Thyroid gland (tissue), 4 donors: ENCODE results near the gene KCNG4.

Experiments
- CTCF ChIP-seq, 6 experiments: fragments of 200-600 bp in 3 of 6; fragments of 450-650 bp in 3 of 6; sonication (generic) in 3 of 6; IDR thresholded peaks; one replicate each; pipeline ENCODE4 v1.5.1; 2016 to 2019; ENCODE audit warnings: antibody characterized with exemption in 6 of 6, mild to moderate bottlenecking in 2 of 6, inconsistent platforms in 1 of 6, moderate library complexity in 1 of 6
- POLR2A ChIP-seq, 2 donors: fragments of 450-650 bp; IDR thresholded peaks; one replicate each; pipeline ENCODE4 v1.6.1; 2017; ENCODE audit warnings: antibody characterized with exemption in 2 of 2, mild to moderate bottlenecking in 2 of 2, moderate library complexity in 1 of 2

DNA sequence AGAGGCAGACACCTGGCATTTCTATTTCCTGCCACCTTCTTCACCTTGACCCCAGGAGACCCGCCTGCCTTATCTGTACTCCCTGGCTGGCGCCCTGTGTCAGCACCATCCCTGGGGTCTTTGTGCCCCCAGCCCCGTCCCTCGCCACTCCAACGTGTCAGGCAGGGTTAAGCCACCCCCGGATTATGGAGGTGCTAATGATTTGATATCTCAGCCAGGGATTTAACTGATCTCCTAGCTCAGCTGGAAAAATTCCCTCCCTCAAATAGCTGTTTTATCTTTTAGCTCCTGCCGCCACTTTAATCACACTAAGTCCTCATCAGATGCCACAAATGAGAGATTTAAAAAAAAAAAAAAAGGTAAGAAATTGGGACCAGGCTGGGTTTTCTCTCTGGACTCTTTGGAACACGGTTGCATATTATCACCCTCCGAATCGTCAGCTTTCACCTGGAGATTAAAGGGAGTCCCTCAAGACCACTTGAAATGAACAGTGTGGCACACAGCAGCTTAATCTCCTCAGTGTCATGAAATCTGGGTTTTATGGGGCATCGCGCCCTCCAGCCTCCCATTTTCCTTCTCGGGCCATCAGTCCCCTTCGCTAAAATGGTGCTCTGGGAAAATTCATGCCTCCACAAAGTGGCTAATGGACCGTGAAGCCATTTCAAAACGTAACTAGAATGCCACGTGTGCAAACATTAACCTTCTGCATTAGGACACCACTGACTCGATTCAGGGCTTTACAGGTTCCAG, 28.7 kb upstream of the KCNG4 start:
- TF ChIP-seq CTCF (IDR thresholded peaks at IDR 0.05) (no peak), POLR2A (IDR thresholded peaks at IDR 0.05) (no peak)
